Activated B cell treated with CpG ODN at 0.5 μM for 24 hours (primary cell): ENCODE measurements around the gene XPNPEP2. TPM values are rescaled to one million over a fixed set of nuclear protein-coding genes. Genes with fewer than 3 reads are reported as not detected.

Experiments used
- ATAC-seq: fragments of 200-7000 bp; cut with Tn5 transposase; one replicate; pipeline ENCODE4 v1.10.0; 2021; ENCODE audit warnings: low read depth, mild to moderate bottlenecking, moderate library complexity
- CTCF ChIA-PET: fragments of 350-600 bp; sonication (Branson Sonifier 250); formaldehyde crosslinking; loops from one replicate; lab custom pipeline; 2021; ENCODE audit warnings: antibody characterized with exemption; lab: Charles Lee
- POLR2A ChIA-PET: fragments of 350-600 bp; sonication (Branson Sonifier 250); formaldehyde crosslinking; loops from one replicate; lab custom pipeline; 2021; ENCODE audit warnings: antibody characterized with exemption; lab: Charles Lee
- DNase-seq: peaks from one replicate; pipeline ENCODE4 v3.0.0; 2022
- H3K27ac Mint-ChIP-seq: one replicate; pipeline ENCODE4 v1.8.0; 2020; ENCODE audit warnings: mixed read lengths
- H3K27me3 Mint-ChIP-seq: one replicate; pipeline ENCODE4 v1.8.0; 2021; ENCODE audit warnings: mixed read lengths
- H3K36me3 Mint-ChIP-seq: one replicate; pipeline ENCODE4 v1.8.0; 2021; ENCODE audit warnings: low read depth, mixed read lengths
- H3K4me1 Mint-ChIP-seq: one replicate; pipeline ENCODE4 v1.8.0; 2021; ENCODE audit warnings: mixed read lengths
- H3K4me3 Mint-ChIP-seq: one replicate; pipeline ENCODE4 v1.8.0; 2020; ENCODE audit warnings: mild to moderate bottlenecking, mixed read lengths
- H3K9me3 Mint-ChIP-seq: one replicate; pipeline ENCODE4 v1.8.0; 2020; ENCODE audit warnings: mixed read lengths
- intact Hi-C: fragments of 100-400 bp; cut with micrococcal nuclease; formaldehyde crosslinking; loops from one replicate; pipeline ENCODE4 v1.15.1; 2024
- total RNA-seq: library from RNA; stranded (reverse); gene quantifications from 2 replicates; pipeline ENCODE4 v1.2.3, GENCODE V29; 2022
- TF ChIP-seq, protein P1 (sequence below): fragments of 200-600 bp; IDR thresholded peaks from one replicate; pipeline ENCODE4 v1.8.0; 2022; ENCODE audit warnings: antibody characterized with exemption, mild to moderate bottlenecking

XPNPEP2 gene
- total RNA-seq, 1 donor from 2014 or later, result 0.07 TPM

DNA sequence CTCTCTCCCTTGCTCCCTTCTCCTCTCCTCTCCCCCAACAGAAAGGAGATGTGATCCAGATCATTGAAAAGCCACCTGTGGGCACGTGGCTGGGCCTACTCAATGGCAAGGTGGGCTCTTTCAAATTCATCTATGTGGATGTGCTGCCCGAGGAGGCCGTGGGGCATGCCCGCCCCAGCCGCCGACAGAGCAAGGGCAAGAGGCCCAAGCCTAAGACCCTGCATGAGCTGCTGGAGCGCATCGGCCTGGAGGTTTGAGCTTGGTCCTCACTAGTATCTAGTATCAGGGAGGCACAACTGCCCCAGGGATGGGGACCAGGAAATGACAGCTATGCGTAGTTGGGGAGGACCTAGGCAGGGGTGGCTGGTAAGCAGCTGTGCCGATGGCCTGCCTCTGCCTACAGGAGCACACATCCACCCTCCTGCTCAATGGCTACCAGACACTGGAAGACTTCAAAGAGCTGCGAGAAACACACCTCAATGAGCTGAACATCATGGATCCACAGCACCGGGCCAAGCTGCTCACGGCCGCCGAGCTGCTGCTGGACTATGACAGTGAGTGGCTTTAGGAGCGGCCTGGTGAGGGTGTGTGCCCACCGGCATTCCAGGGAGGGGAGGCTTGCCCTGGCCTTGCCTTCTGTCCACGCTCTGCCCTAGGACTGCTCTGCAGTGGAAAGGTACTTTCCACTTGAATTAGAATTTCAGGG is 54.0 kb downstream of the XPNPEP2 start:
- TF ChIP-seq, protein P1, sequence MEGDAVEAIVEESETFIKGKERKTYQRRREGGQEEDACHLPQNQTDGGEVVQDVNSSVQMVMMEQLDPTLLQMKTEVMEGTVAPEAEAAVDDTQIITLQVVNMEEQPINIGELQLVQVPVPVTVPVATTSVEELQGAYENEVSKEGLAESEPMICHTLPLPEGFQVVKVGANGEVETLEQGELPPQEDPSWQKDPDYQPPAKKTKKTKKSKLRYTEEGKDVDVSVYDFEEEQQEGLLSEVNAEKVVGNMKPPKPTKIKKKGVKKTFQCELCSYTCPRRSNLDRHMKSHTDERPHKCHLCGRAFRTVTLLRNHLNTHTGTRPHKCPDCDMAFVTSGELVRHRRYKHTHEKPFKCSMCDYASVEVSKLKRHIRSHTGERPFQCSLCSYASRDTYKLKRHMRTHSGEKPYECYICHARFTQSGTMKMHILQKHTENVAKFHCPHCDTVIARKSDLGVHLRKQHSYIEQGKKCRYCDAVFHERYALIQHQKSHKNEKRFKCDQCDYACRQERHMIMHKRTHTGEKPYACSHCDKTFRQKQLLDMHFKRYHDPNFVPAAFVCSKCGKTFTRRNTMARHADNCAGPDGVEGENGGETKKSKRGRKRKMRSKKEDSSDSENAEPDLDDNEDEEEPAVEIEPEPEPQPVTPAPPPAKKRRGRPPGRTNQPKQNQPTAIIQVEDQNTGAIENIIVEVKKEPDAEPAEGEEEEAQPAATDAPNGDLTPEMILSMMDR, result no peak
- Mint-ChIP-seq H3K27ac (no peak overlapping the region), H3K4me3 (no peak overlapping the region), H3K36me3 (peaks cover 72% of the 10 kb centered on the region), H3K4me1 (peaks cover 7% of the 10 kb centered on the region), H3K9me3 (no peaks in the 10 kb centered on the region), H3K27me3 (no peaks in the 10 kb centered on the region)
- ChIA-PET POLR2A (interaction anchor here (4.0 kb wide), 1 partner anchor 11 kb away, joined by 22 read pairs; no protein-coding TSS in a partner anchor), CTCF (no interaction called here)
- ATAC-seq (no peak), DNase-seq (no peak)
- intact Hi-C loops, result no loop called here

DNA sequence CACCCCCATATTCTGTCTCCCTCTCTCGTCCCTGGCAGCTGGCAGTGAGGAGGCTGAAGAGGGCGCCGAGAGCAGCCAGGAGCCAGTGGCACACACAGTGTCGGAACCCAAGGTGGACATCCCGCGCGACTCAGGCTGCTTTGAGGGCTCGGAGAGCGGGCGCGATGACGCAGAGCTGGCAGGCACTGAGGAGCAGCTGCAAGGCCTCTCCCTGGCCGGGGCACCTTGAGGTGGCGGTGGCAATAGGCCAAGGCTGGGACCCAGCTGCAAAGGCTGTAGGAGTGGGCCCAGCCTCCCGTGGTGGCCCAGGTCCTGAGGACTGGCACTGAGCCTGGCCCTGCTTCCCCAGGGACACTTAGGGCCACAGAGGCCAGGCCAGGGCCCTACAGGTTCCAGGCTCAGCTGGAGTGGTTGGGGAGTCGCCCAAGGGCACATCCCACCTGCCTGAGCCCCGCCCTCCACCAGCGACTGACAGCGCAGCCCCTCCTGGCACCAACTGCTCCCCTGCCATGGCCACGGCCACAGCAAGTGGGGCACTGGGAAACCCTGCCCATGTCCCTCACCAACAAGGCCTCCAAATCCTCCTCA is 54.9 kb downstream of the XPNPEP2 start:
- Mint-ChIP-seq H3K4me1 (peaks cover 5% of the 10 kb centered on the region), H3K4me3 (no peak overlapping the region), H3K9me3 (no peaks in the 10 kb centered on the region), H3K27ac (no peak overlapping the region), H3K27me3 (no peaks in the 10 kb centered on the region), H3K36me3 (peaks cover 74% of the 10 kb centered on the region)
- CTCF ChIA-PET, result no interaction called here
- DNase-seq (no peak), ATAC-seq (no peak)
- intact Hi-C loops, result no loop called here
- TF ChIP-seq, protein P1, result no peak
- POLR2A ChIA-PET, result interaction anchor here (4.0 kb wide), 1 partner anchor 12 kb away, joined by 22 read pairs; no protein-coding TSS in a partner anchor

DNA sequence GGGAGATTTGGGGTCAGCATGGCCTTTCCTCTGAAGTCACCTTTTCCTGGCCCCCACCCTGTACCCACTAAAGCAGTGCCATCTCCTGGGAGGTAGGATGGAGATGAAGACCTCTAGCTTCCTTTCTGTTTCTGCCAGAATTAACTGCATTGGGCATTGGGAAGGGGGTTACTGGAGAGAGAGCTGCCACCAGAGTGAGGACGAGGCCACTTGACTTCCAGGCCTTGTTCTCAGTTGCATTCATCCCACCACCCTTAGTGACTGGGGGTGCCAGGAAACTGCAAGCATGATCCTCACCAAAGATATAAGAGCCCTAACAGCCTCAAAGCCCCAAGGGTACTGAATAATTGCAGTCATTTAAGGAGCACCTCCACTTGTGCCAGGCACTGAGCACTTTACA is 56.8 kb downstream of the XPNPEP2 start:
- TF ChIP-seq, protein P1, result no peak
- ATAC-seq (no peak), DNase-seq (no peak)
- intact Hi-C loops, result no loop called here
- Mint-ChIP-seq H3K4me1 (peaks cover 8% of the 10 kb centered on the region), H3K27ac (peak overlapping the region; percentile 70), H3K4me3 (no peak overlapping the region), H3K27me3 (no peaks in the 10 kb centered on the region), H3K36me3 (peaks cover 66% of the 10 kb centered on the region), H3K9me3 (no peaks in the 10 kb centered on the region)
- ChIA-PET CTCF (interaction anchor here (0.8 to 1.2 kb wide), 3 partner anchors 40 to 159 kb away, joined by 3 read pairs; partner anchors contain the start of gene XPNPEP2), POLR2A (interaction anchor here (0.9 to 4.0 kb wide), 5 partner anchors 10 to 40 kb away, joined by 3 to 22 read pairs (median 4); no protein-coding TSS in a partner anchor)

DNA sequence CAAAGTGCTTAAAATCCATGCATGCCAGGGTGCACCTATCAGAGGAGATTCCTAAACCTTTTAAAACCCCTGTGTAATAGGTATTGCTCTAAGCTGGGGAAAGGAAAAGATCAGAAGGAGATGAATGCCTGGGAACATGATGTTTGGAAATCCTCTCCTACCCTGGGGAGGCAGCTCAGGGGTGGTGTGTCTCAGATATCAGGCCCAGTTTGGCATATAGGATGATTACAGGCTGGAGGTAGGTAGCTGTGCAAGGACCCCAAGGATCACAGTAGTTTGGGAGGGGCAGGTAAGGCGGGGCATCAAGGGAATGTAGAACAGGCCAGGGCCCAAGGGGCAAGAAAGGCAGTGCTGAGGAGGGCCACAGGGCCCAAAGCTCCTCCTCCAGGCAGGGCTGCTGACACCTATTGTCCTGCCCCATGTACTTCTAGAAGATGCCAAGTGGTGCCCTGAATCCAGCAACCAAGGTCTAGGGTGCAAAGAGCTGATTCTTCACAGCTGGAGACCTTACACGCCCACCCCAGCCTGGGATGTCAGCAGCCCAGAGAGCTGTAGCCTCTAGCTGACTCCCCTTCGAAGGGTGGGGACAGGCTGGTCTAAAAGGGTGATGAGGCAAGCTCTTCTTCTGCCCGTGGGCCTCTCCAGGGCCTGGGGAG is 58.6 kb downstream of the XPNPEP2 start:
- CTCF ChIA-PET, result no interaction called here
- Mint-ChIP-seq H3K9me3 (no peaks in the 10 kb centered on the region), H3K36me3 (peaks cover 54% of the 10 kb centered on the region), H3K4me1 (peaks cover 8% of the 10 kb centered on the region), H3K27ac (peak overlapping the region; percentile 50), H3K4me3 (no peak overlapping the region), H3K27me3 (no peaks in the 10 kb centered on the region)
- DNase-seq (no peak), ATAC-seq (no peak)
- POLR2A ChIA-PET, result interaction anchor here (1.0 to 3.5 kb wide), 5 partner anchors 14 to 60 kb away, joined by 3 to 21 read pairs (median 3); partner anchors contain the start of gene SASH3
- intact Hi-C loops, result no loop called here
- TF ChIP-seq, protein P1, result no peak
